Lung (tissue), 12 donors: ENCODE results near the gene KICS2. TPM values are rescaled to one million over a fixed set of nuclear protein-coding genes. Genes with fewer than 3 reads are reported as not detected.

ENCODE experiments used
- ATAC-seq: fragments of 200-7000 bp; cut with Tn5 transposase; one replicate; pipeline ENCODE4 v1.9.1; 2020; ENCODE audit warnings: moderate number of reproducible peaks; ENCODE audit not compliant: insufficient read depth, low FRiP score
- DNase-seq, 3 donors: peaks; one replicate each; pipeline ENCODE4 v3.0.0-alpha.2; 2013 to 2017
- H3K27ac ChIP-seq, 2 donors: one replicate each; pipeline ENCODE4 v1.5.1; 2013; ENCODE audit warnings: mild to moderate bottlenecking in 2 of 2, moderate library complexity in 2 of 2, control low read depth in 1 of 2, inconsistent platforms in 1 of 2, low read depth in 1 of 2, low read length in 1 of 2
- H3K27me3 ChIP-seq, 3 donors: one replicate each; pipeline ENCODE4 v1.5.1; 2013; ENCODE audit warnings: low read length in 2 of 3; ENCODE audit not compliant: control insufficient read depth in 3 of 3, insufficient read depth in 3 of 3
- H3K36me3 ChIP-seq, 4 donors: one replicate each; pipeline ENCODE4 v1.5.1; 2013; ENCODE audit warnings: low read length in 4 of 4, mild to moderate bottlenecking in 1 of 4, moderate library complexity in 1 of 4; ENCODE audit not compliant: control insufficient read depth in 4 of 4, insufficient read depth in 4 of 4
- H3K4me1 ChIP-seq, 5 donors: one replicate each; pipeline ENCODE4 v1.5.1; 2013; ENCODE audit warnings: low read length in 5 of 5, mild to moderate bottlenecking in 2 of 5, moderate library complexity in 1 of 5; ENCODE audit not compliant: control insufficient read depth in 5 of 5, insufficient read depth in 5 of 5
- H3K4me3 ChIP-seq: one replicate; pipeline ENCODE4 v1.5.1; 2013; ENCODE audit warnings: mild to moderate bottlenecking, control low read depth, moderate library complexity
- H3K9ac ChIP-seq, 2 donors: one replicate each; pipeline ENCODE4 v1.5.1; 2013; ENCODE audit warnings: low read length in 2 of 2, control low read depth in 1 of 2; ENCODE audit not compliant: insufficient read depth in 1 of 2
- H3K9me3 ChIP-seq, 4 donors: one replicate each; pipeline ENCODE4 v1.5.1; 2013; ENCODE audit warnings: low read length in 3 of 4, mild to moderate bottlenecking in 1 of 4, moderate library complexity in 1 of 4; ENCODE audit not compliant: control insufficient read depth in 4 of 4, insufficient read depth in 3 of 4
- CTCF ChIP-seq: IDR thresholded peaks from 2 replicates; pipeline ENCODE4 v1.5.1; 2012; ENCODE audit warnings: mild to moderate bottlenecking; ENCODE audit errors: control extremely low read depth, extremely low read depth
- whole genome bisulfite sequencing, 2 donors: extraction: QIAGEN DNeasy Blood & Tissue Kit; methylation state at CpG; one replicate each; pipeline ENCODE4 v1.1.7; 2013; 5-methylcytosine and 5-hydroxymethylcytosine counted together
- polyA plus RNA-seq, 2 donors: library from polyadenylated mRNA; stranded (reverse); fragments of 200-250 nt; gene quantifications; one replicate each; pipeline ENCODE4 v1.2.1, GENCODE V29; 2013
- total RNA-seq, 2 donors: library from RNA; depleted of rRNA in 1 of 2; stranded (reverse); fragments of >200 nt in 1 of 2; gene quantifications; one replicate each; pipeline ENCODE4 v1.2.1, GENCODE V29; 2014 to 2021
- donor health status: control.
- donor health status: control.
- donor health status: Bipolar disorder and iron deficiency.
- donor health status: healthy.
- donor health status: DM: yes; HTN: yes; CAD: no.

KICS2 gene
- total and polyA plus RNA-seq, 4 donors = 3.4 to 8.2 (median 5.9) TPM

GRCh38 chr12:64181430-64182291 lies 40.4 kb downstream of the KICS2 start:
- Histone ChIP-seq H3K4me3 (no peak overlapping the region), H3K27ac (peak overlapping the region; percentile 73 to 79), H3K36me3 (no peaks in the 10 kb centered on the region), H3K4me1 (peaks cover 1 to 23% (median 12%) of the 10 kb centered on the region in 5 donors), H3K9ac (no peak overlapping the region), H3K27me3 (no peaks in the 10 kb centered on the region), H3K9me3 (no peaks in the 10 kb centered on the region)
- ATAC-seq (peak; percentile 84), DNase-seq (peak; percentile 64 to 94 (median 89))
- 40 to 48% methylated on average over 3 of the region's 3 CpGs for WGBS, 2 donors
- peak; percentile 39 for TF ChIP-seq CTCF

GRCh38 chr12:64180951-64181350 lies 41.1 kb downstream of the KICS2 start:
- Histone ChIP-seq H3K27ac (peak overlapping the region in 1 of 2 donors; percentile 79), H3K27me3 (no peaks in the 10 kb centered on the region), H3K36me3 (no peaks in the 10 kb centered on the region), H3K9ac (no peak overlapping the region), H3K9me3 (no peaks in the 10 kb centered on the region), H3K4me3 (no peak overlapping the region), H3K4me1 (peaks cover 1 to 23% (median 12%) of the 10 kb centered on the region in 5 donors)
- no peak for TF ChIP-seq CTCF
- 61 to 78% methylated on average over 5 of the region's 5 CpGs for WGBS, 2 donors
- ATAC-seq (peak; percentile 17), DNase-seq (peak; percentile 14 to 81 (median 63))

- no peaks in the 10 kb centered on the region for H3K27me3 ChIP-seq
- no peak overlapping the region for H3K4me3 ChIP-seq
- peak in 1 of 3 donors; percentile 21 for DNase-seq
- peak; percentile 7 for ATAC-seq
- no peaks in the 10 kb centered on the region for H3K9me3 ChIP-seq
- H3K4me1 ChIP-seq = peaks cover 3 to 23% (median 12%) of the 10 kb centered on the region in 5 donors
- no peak overlapping the region for H3K27ac ChIP-seq
- no peak overlapping the region for H3K9ac ChIP-seq
- WGBS, 2 donors = 62 to 86% methylated on average over 1 of the region's 1 CpG
- H3K36me3 ChIP-seq = no peaks in the 10 kb centered on the region
- TF ChIP-seq CTCF = no peak
These were observed 44.0 kb downstream of the KICS2 start for GRCh38 chr12:64178122-64178521.
